HG03196 (cell line): ENCODE data around the gene TBL1Y.
A peak's percentile ranks its signal among the peaks of the same experiment; 100 is the strongest.
"Not testable (repeated sequence)": the region's sequence is repeated elsewhere in the genome, so short reads cannot be mapped to it uniquely, and the experiment has no call there.

ENCODE experiments used
- ATAC-seq: cut with Tn5 transposase; IDR thresholded peaks from one replicate; pipeline ENCODE4 v1.9.1; 2021; ENCODE audit not compliant: unreplicated experiment

Gene TBL1Y

DNA sequence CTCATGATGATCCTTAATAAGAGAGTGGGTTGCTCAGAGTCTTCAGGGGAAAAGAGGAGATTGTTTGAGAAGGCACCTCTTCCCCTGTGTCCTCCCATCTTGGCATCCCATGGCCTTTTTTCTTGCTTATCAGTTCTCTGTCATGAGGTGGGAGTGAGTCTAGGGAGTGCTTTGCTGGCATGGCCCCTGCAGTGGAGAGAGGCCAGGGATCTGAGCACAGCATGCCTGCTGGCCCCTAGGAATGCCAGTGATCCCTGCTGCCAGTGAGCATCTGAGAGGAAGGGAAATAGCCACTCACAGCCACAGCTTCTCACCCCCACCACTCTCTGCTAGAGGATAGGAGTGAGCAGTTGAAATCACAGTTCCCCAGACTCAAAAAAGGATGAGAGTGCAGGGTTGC is 168.2 kb downstream of the TBL1Y start:
- ATAC-seq, result no peak

DNA sequence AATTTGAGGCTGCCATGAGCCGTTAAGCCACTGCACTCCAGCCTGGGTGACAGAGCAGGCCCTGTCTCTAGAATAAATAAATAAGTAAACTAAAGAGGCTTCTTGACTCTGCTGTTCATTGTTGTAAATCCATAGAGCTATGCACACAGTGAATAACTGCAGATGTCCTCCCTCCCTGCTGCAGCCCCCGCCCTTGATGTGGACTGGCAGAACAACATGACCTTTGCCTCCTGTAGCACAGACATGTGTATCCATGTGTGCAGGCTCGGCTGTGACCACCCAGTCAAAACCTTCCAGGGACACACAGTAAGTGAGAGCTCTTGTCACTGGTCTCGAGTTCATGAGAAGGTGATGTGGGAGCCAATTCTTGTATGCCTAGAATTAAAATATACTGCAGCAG is 170.1 kb downstream of the TBL1Y start:
- ATAC-seq, result not testable (repeated sequence)

DNA sequence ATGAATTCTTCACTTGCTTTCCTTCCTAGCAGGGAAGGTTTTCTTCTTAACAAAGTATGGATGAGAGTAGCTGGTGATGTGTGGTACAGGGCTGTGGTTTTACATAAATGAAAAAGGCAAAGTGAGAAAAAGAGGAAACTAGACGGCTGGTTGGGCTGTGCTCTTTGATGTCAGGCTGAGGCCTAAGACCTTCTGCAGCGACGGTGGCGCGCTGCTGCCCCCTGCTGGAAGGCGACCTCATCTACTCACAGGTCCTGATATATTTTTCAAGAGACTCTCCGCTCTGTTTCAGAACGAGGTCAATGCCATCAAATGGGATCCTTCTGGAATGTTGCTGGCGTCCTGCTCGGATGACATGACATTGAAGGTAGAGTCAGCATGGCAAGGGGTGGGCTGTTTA is 175.1 kb downstream of the TBL1Y start:
- peak; percentile 78 for ATAC-seq

DNA sequence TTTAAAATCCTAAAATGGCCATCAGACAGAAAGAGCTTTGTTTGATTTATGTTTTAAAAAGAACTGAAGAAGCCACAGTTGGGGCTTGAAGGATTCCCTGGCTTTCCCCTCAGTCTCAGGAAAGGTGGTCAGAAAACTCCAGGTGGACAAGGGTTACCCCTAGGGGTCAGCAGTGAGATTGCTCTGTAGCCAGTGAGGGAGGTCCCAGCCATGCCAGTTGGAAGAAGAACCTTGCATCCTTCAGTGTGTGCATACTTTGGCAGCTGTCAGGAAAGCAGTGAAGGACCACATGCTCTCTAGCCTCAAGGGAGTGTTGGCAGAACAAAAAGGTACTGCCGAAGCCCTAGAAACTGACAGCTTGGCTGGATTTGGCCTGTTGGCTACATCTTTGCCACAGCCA is 182.3 kb downstream of the TBL1Y start:
- no peak for ATAC-seq

DNA sequence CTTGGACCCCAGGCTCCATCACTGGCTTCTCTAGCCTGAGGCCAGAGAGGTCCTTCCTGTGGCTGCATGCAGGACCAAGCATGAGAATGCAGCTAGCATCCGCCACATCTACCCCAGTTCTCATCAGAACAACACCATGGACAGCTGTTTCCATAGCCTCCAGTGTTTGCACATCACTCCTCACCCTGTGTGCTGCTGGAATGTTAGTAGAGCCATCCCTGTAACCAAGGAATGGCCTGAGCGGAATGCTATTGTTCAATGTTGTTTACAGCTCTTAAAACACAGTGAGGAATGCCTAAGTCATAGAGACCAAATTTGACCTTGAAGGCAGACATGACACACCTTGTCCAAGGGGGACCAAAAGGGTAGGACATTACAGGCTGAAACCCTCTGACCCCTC is 183.9 kb downstream of the TBL1Y start:
- no peak for ATAC-seq

DNA sequence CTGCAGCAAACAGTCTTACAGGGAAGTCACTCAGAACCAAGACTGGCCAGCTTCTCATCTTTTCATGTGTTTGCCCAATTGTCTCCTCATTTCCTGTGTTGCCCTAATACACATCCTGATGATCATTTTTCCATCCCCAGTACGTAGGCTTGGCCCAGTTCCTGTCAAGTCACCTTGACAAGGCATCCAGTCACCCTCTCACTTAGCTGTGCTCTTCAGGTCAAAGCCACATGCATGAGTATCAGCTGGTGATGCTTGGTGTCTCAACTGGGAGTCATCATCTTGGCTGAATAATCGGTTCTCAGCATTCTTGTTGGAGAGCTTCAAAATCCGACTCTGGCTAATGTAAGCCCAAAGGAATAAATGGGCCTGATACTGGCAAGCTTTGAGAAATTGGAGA is 186.5 kb downstream of the TBL1Y start:
- ATAC-seq, result no peak

DNA sequence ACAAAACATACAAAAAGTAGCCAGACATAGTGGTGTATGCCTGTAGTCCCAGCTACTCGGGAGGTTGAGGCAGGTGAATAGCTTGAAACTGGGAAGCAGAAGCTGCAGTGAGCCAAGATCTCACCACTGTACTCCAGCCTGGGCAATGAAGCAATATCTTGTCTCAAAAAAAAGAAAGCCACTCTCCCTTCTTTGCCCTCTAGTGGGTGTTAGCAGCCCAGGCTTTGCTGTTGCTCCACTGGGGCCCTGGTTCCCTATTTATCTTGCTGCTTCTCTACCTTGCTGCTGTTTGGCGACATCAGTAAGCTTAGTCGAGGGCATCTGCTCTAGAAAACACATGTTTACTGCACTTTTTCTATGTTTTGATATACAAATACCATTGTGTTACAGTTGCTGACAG is 189.2 kb downstream of the TBL1Y start:
- ATAC-seq, result no peak

DNA sequence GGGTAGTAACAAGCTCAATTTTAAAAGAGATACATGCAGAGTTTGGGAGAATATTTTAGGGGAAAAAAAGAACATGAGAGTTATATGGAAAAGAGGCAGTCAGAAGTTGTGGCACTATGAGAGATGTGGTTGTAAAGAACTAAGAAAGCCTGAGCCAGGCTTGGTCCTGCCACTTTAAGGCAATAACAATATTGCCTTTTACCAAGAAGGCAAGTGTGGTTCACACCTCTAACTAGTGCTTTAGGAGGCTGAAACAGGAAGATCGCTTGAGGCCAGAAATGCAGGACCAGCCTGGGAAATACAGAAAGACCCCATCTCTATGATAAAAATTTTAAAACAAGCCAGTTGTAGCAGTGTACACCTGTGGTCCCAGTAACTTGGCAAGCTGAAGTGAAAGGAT is 192.2 kb downstream of the TBL1Y start:
- no peak for ATAC-seq

DNA sequence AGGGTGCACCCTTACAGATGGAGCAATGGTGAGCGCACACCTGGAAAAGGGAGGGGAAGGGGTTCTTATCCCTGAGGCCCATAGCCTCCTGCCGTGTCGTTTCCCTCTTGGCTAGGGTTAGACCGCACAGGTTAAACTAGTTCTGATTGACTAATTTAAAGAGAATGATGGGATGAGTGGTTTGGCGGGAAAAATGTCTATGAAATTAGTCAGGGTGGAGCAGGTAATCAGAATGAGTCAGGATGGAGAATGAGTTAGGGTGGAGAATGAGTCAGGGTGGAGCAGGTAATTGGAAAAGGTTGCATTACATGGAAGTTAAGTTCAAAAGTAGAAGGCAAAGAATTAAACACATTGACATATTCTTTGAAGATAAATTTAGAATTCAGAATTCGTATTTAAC is 196.7 kb downstream of the TBL1Y start:
- ATAC-seq, result no peak

DNA sequence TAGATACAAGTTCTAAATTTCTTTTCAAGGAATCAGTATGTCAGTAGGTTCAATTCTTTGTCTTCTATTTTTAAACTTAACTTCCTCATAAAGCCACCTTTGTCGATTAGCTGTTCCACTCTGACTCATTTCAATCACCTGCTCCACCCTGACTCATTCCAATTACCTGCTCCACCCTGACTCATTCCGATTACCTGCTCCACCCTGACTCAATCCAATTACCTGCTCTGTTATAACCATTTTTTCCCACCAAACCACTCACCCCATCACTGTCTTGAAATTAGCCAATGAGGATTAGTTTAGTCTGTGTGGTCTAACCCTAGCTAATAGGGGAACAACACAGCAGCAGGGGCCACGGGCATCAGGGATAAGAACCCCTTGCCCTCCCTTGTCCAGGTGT is 199.6 kb downstream of the TBL1Y start:
- ATAC-seq, result no peak

DNA sequence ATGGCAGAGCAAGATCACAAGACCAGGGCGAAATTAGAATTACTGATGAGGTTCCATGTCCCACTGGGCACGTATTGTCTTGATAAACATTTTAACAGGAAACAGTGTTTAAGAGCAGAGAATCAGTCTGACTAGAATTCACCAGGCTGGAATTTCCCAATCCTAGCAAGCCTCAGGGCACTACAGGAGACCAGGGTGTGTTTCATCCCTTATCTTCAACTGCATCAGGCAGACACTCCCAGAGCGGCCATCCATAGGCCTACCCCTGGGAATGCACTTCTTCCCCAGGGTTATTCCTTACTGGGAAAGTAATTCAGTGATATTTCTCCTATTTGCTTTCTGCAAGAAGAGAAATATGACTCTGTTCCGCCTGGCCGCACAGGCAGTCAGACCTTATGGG is 205.4 kb downstream of the TBL1Y start:
- ATAC-seq, result no peak

DNA sequence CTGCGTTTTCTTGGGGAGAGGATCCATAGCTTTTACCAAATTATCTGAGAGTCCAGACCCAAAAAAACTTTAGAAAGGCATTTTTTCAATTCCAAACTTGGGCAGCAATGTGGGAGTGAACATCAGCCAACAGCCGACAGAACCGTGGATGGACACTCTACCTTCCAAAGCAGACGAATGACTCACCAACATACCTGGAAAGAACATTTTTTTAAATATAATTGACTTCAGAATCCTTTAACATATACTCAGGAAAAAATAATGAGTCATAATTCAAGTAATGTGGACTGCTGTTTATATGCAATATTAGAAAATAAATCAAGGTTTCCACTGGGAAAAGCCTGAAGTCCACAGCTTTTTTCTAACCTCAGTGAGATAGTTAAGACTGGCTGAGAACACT is 211.7 kb downstream of the TBL1Y start:
- no peak for ATAC-seq

DNA sequence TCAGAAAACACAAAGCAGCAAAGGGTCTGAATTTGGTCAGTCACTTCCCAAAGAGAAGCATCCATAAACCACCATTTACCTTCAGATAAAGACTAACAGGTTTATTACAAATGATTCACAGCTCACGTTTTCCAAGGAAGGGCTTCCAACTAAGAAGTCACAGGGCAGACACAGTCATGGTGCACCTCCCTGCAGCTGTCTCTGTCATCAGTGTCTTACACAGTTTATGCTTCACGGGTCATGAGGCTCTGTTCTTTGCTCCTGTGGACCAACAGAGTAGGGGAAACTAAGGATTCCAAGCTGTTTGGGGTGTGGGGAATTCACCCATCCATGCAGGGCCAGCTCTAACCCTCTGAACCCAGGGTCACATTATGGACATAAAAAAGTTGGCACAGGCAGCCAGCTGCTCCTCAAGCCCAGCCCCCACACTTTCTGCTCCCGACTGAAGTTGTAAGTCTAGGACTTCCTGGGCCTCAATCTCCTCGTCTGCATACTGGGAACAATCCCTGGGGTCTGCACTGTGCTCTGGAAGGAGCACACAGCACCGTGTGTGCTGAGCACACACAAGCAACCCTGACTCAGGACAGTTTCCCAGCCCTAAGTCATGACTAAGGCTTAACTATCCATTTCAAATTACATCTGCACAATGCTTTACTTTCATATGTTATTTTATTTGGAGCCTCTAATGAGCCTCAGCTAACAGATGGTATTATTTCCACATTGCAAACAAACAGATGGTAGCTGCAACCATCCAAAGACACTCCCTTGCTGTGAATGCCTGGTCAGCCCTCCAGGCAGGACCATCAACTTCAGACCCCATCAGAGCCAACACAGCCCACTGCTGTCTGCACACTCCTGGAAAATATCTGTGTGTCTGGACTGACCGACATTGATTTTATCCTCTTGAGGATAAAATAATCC is 214.9 kb downstream of the TBL1Y start:
- no peak for ATAC-seq

DNA sequence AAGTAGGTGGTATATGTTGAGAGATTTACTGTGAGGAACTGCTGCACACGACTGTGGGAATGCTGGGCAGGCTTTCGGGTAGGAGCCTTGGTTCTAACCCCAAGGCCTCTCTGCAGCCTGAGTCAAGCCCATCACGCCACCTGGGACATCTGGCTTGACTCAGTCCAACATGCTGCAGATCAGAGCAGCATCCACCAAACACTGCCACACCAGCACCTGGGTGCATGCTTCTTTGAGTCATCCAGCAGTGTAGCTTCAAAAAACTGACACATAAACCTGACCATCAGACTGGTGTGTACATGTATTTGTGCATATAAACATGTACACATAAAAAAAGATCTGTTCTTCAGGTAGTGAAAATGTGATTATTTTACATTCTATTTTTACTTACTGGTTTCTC is 217.7 kb downstream of the TBL1Y start:
- ATAC-seq, result no peak
